ENCODE measurements around the gene PCMTD2.
A peak's percentile ranks its signal among the peaks of the same experiment; 100 is the strongest.

Gene PCMTD2

DNA sequence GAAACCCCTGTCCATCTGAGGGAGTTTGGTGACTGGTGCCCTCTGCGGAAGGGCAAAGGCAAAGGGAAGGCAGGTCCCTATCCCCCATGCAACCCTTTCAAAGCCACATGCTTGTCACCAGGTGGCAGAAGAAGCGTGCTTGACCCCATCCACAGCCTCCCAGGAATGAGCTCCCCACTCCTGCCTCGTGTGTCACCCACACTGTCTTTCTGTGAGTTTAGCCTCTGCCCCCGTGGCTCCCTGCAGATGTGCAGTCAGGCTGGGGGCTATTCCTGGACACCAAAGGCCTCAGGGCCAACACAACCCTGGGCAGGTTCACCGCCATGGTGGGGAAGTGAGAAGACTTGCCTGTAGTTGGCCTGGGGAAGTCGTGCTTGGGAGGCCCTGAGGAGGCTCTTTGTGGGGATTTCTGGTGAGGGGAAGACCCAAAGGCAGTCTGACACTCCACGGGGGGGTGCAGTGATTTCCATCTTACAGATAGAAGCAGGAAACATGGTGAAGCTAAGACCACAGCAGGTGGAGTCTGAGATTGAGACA is 16.6 kb upstream of the PCMTD2 start:
- no peak for DNase-seq

GRCh38 chr20:64239449-64240242 is 15.9 kb upstream of the PCMTD2 start:
- DNase-seq, result no peak

DNA sequence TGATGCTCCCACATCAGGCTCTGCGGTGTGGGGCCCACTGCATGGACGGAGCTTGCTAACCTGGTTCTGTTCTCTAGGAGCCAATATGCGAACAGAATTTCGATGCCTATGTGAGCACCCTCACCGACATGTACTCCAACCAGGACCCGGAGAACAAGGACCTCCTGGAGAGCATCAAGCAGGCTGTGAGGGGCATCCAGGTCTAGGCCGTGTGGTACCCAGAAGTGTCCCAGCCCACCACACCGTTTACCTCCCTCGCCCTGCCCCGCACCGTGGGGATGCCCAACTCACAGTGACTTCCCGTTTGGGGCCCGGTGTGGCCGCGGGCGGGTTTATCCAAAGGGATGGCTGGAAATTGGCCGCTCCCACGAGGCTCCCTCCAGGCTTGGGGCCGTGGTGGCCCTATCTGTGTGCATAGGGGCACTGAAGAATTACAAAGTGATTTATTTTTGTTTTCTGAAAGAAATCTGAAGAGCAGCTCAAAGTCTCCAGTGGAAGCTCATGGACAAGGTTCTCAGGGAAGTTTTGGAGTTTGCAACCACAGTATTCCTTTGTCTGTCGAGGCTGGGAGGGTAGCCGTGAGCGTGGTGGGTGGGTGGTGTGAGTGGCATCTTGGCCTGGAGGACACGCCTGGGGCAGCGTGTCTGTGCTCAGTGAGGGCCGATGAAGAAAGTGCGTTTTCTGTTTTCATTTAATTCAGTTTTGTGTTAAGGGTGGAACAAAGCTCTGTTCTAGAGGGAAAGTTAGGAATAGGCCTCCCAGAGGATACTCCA is 15.1 kb upstream of the PCMTD2 start:
- DNase-seq, result no peak

GRCh38 chr20:64241061-64241460 is 14.5 kb upstream of the PCMTD2 start:
- no peak for DNase-seq

GRCh38 chr20:64242003-64242796 is 13.3 kb upstream of the PCMTD2 start:
- no peak for DNase-seq

DNA sequence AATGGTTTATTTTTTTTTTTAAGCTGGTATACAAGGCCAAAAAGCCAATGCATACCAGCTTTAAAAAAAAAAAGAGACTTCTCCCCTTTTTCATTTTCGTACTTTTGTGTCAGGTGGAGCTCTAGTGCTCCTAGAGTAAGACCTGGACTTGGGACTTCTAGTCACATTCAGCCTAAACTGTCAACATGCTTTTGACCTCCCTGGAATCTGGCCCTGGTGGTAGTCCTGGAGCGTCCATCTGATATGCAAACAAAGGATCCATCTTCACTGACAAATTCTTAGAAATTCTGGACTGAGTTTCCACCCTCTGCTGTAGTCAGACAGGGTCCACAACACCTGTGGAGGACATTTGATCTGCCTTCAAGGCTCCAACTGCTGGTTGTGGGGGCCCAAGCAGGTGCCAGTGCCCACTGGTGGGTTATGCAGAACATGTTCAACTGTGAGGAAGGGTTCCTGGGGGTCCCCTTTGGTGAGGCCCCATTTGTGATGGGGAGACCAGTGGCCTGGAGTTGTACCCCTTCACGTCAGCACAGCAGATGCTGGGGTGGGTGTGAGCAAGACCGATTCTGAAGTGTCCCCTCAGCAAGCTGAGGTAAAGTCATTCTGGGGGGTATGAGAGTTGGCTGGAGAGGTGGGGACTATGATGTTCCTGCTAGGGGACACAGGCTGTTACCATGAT is 12.6 kb upstream of the PCMTD2 start:
- no peak for DNase-seq

DNA sequence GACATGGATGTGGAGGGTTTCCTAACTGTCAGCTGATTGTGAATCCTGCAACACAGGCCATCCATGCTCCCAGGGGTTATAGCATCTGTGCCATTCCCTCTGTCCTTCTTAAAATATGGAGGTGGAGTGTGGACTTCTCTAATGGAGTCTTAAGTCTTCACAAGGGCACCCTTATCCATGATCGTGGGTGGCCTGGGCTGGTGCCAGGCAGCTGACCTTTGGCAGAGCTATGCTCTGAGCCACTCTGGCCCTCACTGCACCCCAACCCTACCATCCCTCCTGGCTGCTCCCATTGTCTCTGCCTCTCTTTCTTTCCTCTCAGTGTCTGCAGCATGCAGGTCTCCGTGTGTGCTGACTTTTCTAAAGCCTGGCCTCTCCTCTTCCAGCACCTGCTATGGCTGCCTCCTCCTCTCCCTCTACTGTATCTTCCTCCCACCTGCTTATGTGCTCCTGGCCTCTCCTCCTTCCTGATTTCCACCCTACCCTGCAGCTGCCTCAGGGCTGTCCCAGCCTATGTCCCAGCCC is 11.2 kb upstream of the PCMTD2 start:
- no peak for DNase-seq

- DNase-seq, result no peak
These were observed 10.5 kb upstream of the PCMTD2 start for GRCh38 chr20:64244870-64245603.

- DNase-seq, result no peak
These were observed 9.6 kb upstream of the PCMTD2 start for GRCh38 chr20:64245746-64246595.

DNA sequence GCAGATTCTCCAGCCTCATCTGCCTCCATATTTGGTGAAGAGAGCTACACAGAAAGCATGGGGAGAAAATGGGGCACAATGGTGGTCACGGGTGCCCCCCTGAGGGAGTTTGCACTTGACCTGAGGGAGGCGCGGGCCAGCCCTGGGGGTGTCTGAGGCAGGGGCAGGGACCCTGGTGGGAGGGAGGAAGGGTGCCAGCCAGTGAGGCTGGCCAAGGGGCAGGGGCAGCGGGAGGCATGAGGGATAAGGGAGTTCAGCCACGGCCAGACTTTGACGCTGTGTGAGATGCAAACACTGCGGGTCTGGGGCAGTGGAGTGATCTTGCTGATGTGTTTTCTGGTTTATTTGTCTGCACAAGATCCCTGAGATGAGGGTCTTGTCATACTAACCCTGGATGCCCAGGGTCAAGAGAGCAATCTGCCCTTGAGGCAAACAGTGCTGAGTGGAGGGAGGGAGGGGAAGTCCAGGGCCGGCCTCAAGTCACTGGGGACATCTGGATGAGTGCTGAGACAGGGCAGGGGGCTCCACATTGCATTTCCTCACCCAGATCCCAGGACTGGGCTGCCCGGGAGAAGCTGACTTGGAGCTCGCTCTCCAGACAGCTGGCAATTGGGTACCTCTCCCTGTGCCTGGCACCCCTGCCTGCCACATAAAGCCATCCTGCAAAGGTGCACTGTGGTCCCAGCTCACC is 8.8 kb upstream of the PCMTD2 start:
- DNase-seq, result no peak

- no peak for DNase-seq
These were observed 8.3 kb upstream of the PCMTD2 start for GRCh38 chr20:64247307-64247618.

DNA sequence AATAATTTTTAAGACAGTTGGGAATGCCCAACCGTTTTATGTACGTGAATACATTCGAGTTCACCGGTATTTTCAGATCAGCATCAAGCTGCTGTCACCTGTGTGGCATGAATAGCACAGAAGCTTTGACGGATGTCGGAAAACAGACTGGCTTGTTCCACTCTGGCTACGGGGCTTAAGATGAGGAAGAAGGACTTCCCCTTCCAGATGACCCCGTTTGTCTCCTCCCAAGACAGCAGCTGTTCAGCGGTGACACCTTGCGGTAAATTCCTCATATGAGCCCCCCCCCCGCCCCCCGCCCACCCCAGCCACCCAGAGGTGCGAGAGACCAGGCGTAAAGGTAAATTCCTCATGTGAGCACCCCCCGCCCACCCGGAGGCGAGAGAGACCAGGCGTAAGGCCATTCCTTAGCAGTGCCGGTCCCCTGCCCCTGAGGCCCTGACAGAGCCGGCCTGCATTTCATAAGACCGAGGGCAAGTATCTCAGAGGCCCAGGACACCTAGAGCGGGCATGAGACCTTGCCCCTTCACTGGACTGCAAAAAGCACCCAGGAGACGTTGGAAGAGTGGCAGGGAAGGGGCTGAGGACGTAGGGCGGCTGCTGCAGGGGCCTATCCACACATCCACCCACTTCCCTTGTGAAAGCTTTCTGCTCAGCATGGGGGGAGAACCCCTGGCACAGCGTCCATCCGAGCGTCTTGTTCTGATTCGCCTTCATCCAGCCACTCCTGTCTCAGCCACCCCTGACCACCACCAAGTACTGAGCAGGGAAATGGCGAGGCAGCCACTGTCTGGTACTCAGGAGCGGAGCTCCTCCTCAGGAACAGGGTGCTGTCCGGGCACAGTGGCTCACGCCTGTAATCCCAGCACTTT is 7.3 kb upstream of the PCMTD2 start:
- DNase-seq, result no peak

GRCh38 chr20:64250027-64250426 is 5.5 kb upstream of the PCMTD2 start:
- no peak for DNase-seq

GRCh38 chr20:64253000-64253383 is 2.6 kb upstream of the PCMTD2 start:
- no peak for DNase-seq

GRCh38 chr20:64253443-64253842 is 2.1 kb upstream of the PCMTD2 start:
- no peak for DNase-seq

DNA sequence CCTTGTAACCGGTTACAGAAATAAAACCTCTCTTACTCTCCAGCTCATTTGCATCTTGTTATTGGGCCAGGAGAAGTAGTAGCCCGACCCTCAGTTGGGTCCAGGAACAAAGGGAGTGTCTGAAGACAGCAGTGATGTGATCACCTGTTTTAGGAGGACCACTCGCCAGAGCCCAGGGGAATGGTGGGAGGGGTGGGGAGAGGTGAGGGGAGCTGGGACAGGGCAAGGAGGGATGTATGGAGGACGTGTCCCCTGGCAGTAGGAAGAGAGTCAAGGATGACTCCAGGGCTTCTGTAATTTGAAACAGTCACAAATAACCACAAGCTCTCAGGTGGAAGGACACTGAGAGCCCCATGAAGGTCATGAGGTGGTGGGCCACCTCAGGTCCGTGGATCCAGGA is 1.4 kb upstream of the PCMTD2 start:
- DNase-seq, result no peak

- peak in 2 of 51 donors; percentile 20 to 63 for DNase-seq
These were observed 782 bp upstream of the PCMTD2 start for GRCh38 chr20:64254571-64255360.
